ENCODE measurements around the gene COPZ1. TPM values are rescaled to one million over a fixed set of nuclear protein-coding genes. Genes with fewer than 3 reads are reported as not detected.

Gene COPZ1
- total RNA-seq, 3 donors from 2014 or later, result 70.9 to 109 (median 90.1) TPM

DNA sequence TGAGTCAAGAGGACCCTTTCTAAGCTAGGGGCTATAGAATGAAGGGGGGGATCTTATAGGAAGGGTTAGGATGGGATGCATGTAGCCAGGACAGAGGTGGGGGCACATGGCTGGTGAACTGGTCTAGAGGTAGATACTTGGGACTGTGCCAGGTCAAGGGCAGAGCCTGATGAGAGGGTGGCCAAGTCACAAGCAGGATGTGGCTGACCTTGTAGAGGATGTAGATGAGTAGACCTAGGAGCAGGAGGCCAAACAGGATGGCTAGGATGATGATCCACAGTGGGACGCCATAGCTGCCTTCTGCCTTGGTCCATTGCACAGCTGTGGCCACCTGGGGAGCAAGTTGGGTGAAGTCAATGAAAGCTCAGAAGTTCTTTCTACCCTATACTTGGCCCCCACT is 72.2 kb downstream of the COPZ1 start:
- Histone ChIP-seq H3K4me1 (no peaks in the 10 kb centered on the region), H3K4me3 (no peak overlapping the region), H3K36me3 (no peaks in the 10 kb centered on the region), H3K27ac (no peak overlapping the region), H3K27me3 (no peaks in the 10 kb centered on the region), H3K9me3 (no peaks in the 10 kb centered on the region)
- TF ChIP-seq, protein P1, sequence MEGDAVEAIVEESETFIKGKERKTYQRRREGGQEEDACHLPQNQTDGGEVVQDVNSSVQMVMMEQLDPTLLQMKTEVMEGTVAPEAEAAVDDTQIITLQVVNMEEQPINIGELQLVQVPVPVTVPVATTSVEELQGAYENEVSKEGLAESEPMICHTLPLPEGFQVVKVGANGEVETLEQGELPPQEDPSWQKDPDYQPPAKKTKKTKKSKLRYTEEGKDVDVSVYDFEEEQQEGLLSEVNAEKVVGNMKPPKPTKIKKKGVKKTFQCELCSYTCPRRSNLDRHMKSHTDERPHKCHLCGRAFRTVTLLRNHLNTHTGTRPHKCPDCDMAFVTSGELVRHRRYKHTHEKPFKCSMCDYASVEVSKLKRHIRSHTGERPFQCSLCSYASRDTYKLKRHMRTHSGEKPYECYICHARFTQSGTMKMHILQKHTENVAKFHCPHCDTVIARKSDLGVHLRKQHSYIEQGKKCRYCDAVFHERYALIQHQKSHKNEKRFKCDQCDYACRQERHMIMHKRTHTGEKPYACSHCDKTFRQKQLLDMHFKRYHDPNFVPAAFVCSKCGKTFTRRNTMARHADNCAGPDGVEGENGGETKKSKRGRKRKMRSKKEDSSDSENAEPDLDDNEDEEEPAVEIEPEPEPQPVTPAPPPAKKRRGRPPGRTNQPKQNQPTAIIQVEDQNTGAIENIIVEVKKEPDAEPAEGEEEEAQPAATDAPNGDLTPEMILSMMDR (IDR thresholded peaks at IDR 0.05), result no peak
- no peak for TF ChIP-seq POLR2A (IDR thresholded peaks at IDR 0.05)
- TF ChIP-seq POLR2AphosphoS5 (IDR thresholded peaks at IDR 0.05), result no peak
- intact Hi-C loops (cut with DNase I; ENCODE audit: low total_unique reads), result no loop called here
- no peak for DNase-seq (ENCODE audit: low spot score in 2 of 2)

GRCh38 chr12:54398218-54398617 is 73.3 kb downstream of the COPZ1 start:
- DNase-seq (ENCODE audit: low spot score in 2 of 2), result no peak
- no peak for TF ChIP-seq POLR2A (IDR thresholded peaks at IDR 0.05)
- TF ChIP-seq, protein P1 (IDR thresholded peaks at IDR 0.05), result no peak
- TF ChIP-seq POLR2AphosphoS5 (IDR thresholded peaks at IDR 0.05), result no peak
- H3K4me3 ChIP-seq, result no peak overlapping the region
- intact Hi-C loops (cut with DNase I; ENCODE audit: low total_unique reads), result no loop called here
- H3K4me1 ChIP-seq, result no peaks in the 10 kb centered on the region
- H3K27me3 ChIP-seq, result no peaks in the 10 kb centered on the region
- H3K36me3 ChIP-seq, result no peaks in the 10 kb centered on the region
- H3K9me3 ChIP-seq, result no peaks in the 10 kb centered on the region
- no peak overlapping the region for H3K27ac ChIP-seq

DNA sequence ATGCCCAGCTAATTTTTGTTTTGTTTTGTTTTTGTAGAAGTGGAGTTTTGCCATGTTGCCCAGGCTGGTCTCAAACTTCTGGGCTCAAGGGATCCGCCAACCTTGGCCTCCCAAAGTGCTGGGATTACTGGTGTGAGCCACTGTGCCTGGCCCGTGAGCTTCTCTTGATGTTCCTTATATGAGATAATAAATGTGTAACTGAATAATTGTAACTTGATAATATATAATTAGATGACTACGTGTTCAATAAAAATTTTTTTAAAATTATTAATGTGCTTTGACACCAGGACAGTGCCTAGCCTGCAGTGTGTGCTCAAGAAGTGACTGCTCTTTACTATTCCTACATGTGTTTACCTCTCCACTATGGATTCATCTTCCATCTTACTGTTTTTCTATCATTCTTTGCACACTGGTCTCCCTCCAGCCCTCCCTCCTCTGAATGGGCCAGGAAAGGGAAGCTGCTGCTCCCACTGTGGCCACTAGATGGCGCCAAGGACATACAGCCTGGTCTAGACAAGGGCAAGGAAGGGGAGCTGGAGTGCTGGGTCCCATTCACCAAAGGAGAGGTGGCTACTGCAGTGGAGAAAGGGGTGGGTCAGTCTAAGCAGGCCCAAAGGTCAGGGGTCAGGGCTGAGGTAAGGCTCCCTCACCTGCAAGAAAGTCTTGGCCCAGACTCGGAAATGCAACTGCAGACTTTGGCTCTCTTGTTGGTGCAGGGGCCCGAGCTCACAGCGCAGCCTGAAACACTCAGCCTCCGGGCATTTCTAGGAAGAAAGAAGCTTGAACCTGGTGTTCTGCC is 74.3 kb downstream of the COPZ1 start:
- intact Hi-C loops (cut with DNase I; ENCODE audit: low total_unique reads), result no loop called here
- Histone ChIP-seq H3K36me3 (no peaks in the 10 kb centered on the region), H3K27ac (no peak overlapping the region), H3K9me3 (no peaks in the 10 kb centered on the region), H3K4me1 (no peaks in the 10 kb centered on the region), H3K4me3 (no peak overlapping the region), H3K27me3 (no peaks in the 10 kb centered on the region)
- TF ChIP-seq POLR2A (IDR thresholded peaks at IDR 0.05), result no peak
- TF ChIP-seq, protein P1 (IDR thresholded peaks at IDR 0.05), result peak; percentile 92 to 98 (median 97)
- peak in 1 of 3 donors; percentile 39 for TF ChIP-seq POLR2AphosphoS5 (IDR thresholded peaks at IDR 0.05)
- peak; percentile 81 to 91 for DNase-seq (ENCODE audit: low spot score in 2 of 2)

- no peaks in the 10 kb centered on the region for H3K27me3 ChIP-seq
- no peaks in the 10 kb centered on the region for H3K9me3 ChIP-seq
- H3K36me3 ChIP-seq, result no peaks in the 10 kb centered on the region
- TF ChIP-seq POLR2A (IDR thresholded peaks at IDR 0.05) (no peak), POLR2AphosphoS5 (IDR thresholded peaks at IDR 0.05) (no peak)
- TF ChIP-seq, protein P1 (IDR thresholded peaks at IDR 0.05), result no peak
- DNase-seq (ENCODE audit: low spot score in 2 of 2), result no peak
- intact Hi-C loops (cut with DNase I; ENCODE audit: low total_unique reads), result loop anchor here (5.0 kb wide), 1 partner anchor 36 kb away; no protein-coding TSS in a partner anchor
- no peak overlapping the region for H3K4me3 ChIP-seq
- H3K4me1 ChIP-seq, result no peaks in the 10 kb centered on the region
- H3K27ac ChIP-seq, result peak overlapping the region in 1 of 2 donors; percentile 19
These were observed 76.2 kb downstream of the COPZ1 start for GRCh38 chr12:54401119-54401518.

Other genes starting within 250 kb of the COPZ1 start
- 10 to 100 TPM; 29.6 to 55.4 (median 46.4) TPM for gene SMUG1, start 136.1 kb upstream of the COPZ1 start, total RNA-seq
- gene CBX5, start 45.0 kb upstream of the COPZ1 start, total RNA-seq, result 10 to 100 TPM; 22.4 to 45.8 (median 31.8) TPM
- gene HNRNPA1, start 44.4 kb upstream of the COPZ1 start, total RNA-seq, result 100 to 1,000 TPM; 387 to 571 (median 477) TPM
- gene NFE2, start 24.1 kb upstream of the COPZ1 start, total RNA-seq, result under 1 TPM; 0.15 to 0.48 (median 0.33) TPM
- under 1 TPM in 1 of 3 donors, not detected in 2; 0.44 TPM for gene GPR84, start 39.4 kb downstream of the COPZ1 start, total RNA-seq
- 10 to 100 TPM in 2 of 3 donors, 1 to 10 TPM in 1; 8.9 to 18.4 (median 10.5) TPM for gene ZNF385A, start 59.6 kb downstream of the COPZ1 start, total RNA-seq
- 100 to 1,000 TPM in 1 of 3 donors, 10 to 100 TPM in 2; 30.4 to 135 (median 81.9) TPM for gene ITGA5, start 94.1 kb downstream of the COPZ1 start, total RNA-seq
- gene GTSF1, start 148.5 kb downstream of the COPZ1 start, total RNA-seq, result 1 to 10 TPM in 1 of 3 donors, under 1 TPM in 1, not detected in 1; 0.96 to 1.3 TPM
- 10 to 100 TPM; 12.5 to 40.5 (median 15.7) TPM for gene NCKAP1L, start 172.6 kb downstream of the COPZ1 start, total RNA-seq
- 10 to 100 TPM in 2 of 3 donors, 1 to 10 TPM in 1; 6.3 to 34.7 (median 13.8) TPM for gene PDE1B, start 224.5 kb downstream of the COPZ1 start, total RNA-seq

All from breast epithelium (tissue), 4 donors.